Heart left ventricle (tissue), 13 donors: ENCODE measurements around the gene DMBT1.

Source experiments
- POLR2A ChIP-seq, 2 donors: fragments of 450-650 bp; IDR thresholded peaks; one replicate each; pipeline ENCODE4 v1.6.1; 2017; ENCODE audit warnings: antibody characterized with exemption in 2 of 2, mild to moderate bottlenecking in 2 of 2, moderate library complexity in 2 of 2
- TF ChIP-seq, protein P1 (sequence below), 12 donors: fragments of 200-600 bp; sonication (generic) in 4 of 12; IDR thresholded peaks; one replicate each; pipeline versions ENCODE4 v1.5.0 to v1.8.0; 2018 to 2022; ENCODE audit warnings: antibody characterized with exemption in 12 of 12, mild to moderate bottlenecking in 5 of 12
- donor health status: ischemic (EF 13 %, LVEDD 7.1; RV severe dilation, severe dysfunction).
- donor health status: DM: no; HTN: yes; CAD: no.
- donor health status: DM: no; HTN: no; CAD: no.
- donor health status: ischemic (EF 25% LVEDD 6.9; RV normal size, moderate dysfunction).
- donor health status: ischemic (EF 25% LVEDD 5.7; RV mildly dilated, moderate dysfunction).
- donor health status: ischemic (EF 35%, LVEDD 5.7; RV mildly dilated, moderate dysfunction).
- donor health status: nonischemic (EF 11% LVEDD 7.7; RV severe dilation, severe dysfunction).
- donor health status: DM: yes; HTN: yes; CAD: no.
- donor health status: PGD.
- donor health status: ischemic (EF 29% LVEDD 5.4; RV normal size, mild dysfunction).
- donor health status: nonischemic (EF 23%, LVEDD 6.1; RV moderate dilation, normal function).

DNA sequence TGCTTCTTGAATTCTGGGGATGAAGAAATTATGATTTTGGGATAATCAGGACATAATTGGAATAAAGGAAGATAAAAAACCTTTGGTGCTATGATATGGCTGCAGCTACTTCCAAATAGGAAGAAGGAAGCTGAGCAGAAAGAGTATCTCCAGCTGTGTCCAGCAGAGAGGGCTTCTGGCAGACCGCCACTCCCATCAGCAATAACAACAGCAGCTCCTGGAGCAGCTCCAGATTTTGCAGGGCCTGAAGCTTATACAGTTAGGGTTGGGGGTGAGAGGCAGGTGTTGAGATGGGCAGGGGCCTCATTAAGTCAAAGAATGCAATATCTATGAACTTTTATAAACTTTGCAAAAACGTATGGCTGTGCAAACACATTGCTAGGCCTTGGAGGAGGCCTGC, 76.8 kb downstream of the DMBT1 start:
- TF ChIP-seq, protein P1, sequence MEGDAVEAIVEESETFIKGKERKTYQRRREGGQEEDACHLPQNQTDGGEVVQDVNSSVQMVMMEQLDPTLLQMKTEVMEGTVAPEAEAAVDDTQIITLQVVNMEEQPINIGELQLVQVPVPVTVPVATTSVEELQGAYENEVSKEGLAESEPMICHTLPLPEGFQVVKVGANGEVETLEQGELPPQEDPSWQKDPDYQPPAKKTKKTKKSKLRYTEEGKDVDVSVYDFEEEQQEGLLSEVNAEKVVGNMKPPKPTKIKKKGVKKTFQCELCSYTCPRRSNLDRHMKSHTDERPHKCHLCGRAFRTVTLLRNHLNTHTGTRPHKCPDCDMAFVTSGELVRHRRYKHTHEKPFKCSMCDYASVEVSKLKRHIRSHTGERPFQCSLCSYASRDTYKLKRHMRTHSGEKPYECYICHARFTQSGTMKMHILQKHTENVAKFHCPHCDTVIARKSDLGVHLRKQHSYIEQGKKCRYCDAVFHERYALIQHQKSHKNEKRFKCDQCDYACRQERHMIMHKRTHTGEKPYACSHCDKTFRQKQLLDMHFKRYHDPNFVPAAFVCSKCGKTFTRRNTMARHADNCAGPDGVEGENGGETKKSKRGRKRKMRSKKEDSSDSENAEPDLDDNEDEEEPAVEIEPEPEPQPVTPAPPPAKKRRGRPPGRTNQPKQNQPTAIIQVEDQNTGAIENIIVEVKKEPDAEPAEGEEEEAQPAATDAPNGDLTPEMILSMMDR (IDR thresholded peaks at IDR 0.05) = no peak
- TF ChIP-seq POLR2A (IDR thresholded peaks at IDR 0.05) = no peak
